HG03025 (cell line): ENCODE measurements around the gene DLG5.

Source experiments
- ATAC-seq: cut with Tn5 transposase; IDR thresholded peaks from one replicate; pipeline ENCODE4 v1.9.1; 2021; ENCODE audit warnings: mild to moderate bottlenecking, moderate library complexity; ENCODE audit not compliant: unreplicated experiment, low FRiP score

The DLG5 gene

DNA sequence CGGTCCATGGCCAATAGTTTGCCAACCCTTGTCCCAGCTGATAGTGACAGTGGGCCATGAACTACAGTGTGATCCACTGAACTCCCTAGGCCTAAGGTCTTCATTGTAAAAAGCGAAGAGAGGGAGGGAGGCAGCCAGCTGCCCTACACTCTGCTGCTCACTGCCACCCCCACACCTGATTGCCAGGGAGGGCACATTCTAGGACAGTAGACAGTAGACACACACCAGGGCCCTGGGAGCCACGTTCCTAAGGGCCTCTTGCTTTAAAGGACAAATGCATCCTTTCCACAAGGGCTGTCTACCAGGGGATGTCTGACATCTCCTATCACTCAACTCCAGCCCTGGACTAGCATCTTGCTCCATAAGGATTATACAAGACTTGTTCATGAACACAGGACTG lies 122.2 kb downstream of the DLG5 start:
- ATAC-seq = no peak

DNA sequence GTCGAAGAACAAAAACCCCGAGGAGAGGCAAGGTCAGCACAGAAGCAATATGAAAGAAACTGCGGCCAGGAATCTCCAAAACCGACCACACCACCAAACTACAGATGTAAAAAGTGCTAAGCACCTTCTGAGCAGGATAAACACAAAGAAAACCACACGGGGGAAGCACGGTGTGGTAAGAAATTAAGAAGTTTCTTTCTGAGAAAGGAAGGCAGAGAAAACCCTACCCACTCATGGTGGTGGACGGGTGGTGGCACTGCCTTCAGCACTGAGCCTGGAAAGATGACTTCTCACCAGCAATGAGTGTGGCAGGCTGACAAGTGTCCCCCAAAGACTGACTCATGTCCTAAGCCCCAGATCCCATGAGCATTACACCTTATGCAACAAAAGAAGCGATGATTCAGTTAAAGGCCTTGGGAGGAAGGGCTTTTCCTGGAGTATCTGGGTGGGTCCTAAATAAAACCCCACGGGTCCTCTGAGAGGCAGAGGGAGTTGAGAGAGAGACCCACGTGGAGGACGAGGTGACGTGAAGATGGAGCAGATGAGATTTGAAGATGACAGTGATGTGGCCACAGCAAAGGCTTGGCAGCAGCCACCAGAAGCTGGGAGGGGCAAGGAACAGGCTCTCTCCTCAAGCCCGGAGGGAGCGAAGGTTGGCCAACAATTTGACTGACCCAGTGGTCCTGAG lies 124.9 kb downstream of the DLG5 start:
- no peak for ATAC-seq

DNA sequence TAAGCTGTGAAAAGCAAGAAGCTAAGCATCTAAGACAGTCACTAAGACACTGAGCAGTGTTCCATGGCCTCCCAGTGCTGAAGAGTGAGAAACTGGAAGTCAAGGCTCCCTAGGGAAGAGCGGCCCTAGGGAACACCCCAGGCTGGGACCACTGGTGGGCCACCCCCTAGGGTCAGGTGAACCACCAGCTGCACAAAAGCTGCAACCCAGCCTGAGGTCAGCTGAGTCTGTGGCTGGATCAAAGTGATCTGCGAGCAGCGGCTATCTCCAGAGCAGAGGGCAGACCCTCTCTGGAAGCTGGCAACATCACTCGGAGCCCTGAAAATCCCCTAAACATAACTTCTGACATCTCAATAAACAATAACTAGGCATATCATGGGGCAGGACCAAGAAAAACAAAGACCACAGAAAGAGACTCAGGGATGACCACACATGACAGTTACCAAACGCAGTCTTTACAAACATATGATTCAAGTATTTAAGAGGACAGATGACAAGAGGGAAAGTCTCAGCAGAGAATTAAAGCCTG lies 125.8 kb downstream of the DLG5 start:
- ATAC-seq = no peak

DNA sequence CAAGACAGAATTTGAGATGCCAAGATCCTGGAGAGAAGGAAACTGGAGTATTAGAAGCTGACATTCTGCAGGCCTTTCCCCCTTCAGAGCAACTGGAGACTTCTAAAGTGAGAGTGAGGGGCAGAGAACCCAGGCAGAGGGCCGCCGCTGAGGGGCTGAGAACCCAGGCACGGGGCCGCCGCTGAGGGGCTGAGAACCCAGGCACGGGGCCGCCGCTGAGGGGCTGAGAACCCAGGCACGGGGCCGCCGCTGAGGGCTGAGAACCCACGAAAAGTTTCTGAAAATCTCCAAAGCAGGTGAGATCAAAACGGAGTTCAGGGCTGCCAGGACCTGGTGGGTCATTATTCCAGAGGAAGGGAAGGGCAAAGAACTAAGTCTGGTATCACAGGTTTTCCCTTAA lies 126.2 kb downstream of the DLG5 start:
- no peak for ATAC-seq

DNA sequence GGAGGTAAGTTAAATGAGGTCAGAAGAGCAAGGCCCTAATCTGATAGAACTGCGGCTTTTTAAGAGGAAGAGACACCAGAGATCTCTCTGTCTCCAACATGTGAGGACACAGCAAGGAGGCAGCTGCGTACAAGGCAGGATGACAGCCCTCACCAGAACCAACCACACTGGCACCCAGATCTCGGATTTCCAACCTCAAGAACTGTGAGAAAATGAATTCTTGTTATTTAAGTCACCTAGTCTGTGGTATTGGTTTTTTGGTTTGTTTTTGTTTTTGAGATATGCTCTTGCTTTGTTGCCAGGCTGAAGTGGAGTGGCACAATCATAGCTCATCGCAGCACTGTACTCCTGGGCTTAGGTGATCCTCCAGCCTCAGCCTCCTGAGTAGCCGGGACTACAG lies 127.2 kb downstream of the DLG5 start:
- no peak for ATAC-seq

DNA sequence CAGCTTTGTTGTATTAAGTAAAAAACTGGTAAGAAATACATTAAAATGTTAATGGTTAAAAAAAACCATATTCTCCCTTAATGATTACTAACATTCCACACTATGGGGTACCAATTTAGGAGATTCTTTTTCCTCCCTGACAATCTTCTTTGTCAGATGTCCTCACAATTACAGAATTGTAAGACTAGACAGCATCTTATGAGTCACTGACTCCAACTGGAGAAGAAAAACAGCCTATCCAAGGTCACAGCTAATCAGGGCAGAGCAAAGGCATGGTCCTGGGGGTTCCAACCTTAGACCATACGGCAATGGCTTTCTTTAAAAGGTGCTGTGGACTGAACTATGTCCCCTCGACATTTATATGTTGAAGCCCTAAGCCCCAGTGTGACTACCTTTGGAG lies 127.6 kb downstream of the DLG5 start:
- ATAC-seq = no peak

DNA sequence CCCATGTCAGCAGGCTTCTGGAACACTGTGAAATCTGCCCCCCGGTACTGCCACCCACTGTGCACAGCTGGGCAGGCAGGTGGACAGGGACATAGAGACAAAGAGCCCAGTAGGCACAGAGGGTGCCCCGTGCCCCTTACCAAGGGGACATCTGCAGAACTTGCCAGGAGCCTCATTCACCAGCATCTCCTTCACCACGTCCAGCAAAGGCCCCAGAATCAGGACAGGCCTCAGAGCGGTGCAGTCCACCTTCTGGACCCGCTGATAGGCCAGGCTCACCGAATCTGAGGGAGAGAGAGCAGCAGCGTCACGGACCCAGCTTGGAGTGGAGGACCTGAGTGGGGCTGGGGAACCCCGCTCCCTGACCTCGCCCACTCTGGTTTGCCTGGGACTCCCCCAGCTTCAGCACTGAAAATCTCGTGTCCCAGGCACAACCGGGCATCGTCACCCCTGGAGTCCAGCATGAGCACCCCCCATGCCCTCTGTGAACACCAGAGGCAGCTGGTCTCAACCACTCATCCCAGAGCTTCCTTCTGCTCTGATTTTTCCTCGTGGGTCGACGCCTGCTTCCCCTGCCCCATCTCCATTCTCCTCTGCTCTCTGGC lies 130.1 kb downstream of the DLG5 start:
- ATAC-seq = no peak

DNA sequence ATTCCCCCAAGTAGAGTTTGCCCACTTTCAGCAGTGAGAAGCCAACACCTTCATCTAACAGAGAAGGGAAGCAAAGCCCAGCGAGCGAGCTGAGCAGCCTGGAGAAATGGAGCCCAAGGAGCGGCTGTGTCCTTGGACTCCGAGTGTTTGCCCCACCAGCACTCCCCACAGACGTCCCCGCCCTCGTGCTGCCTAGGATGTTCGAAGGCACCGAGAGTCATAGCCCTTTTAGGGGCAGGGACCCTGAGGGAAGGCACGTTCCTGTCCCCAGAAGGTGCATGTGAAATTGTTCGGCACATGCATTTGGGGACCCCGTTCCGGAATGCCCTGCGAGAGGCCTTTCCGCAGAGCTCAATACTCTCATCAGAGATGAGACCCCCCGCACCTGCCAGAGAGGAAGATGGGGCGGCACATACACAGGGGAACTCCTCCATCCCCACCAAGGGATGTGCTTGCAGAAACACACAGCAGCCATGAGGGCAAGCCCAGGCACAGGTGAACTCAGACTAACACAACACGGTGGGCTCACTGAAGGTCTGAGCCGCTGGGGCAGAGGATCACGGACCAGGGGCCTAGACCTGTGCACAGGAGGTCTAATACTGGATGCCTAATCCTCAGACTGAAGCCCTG lies 131.0 kb downstream of the DLG5 start:
- no peak for ATAC-seq

DNA sequence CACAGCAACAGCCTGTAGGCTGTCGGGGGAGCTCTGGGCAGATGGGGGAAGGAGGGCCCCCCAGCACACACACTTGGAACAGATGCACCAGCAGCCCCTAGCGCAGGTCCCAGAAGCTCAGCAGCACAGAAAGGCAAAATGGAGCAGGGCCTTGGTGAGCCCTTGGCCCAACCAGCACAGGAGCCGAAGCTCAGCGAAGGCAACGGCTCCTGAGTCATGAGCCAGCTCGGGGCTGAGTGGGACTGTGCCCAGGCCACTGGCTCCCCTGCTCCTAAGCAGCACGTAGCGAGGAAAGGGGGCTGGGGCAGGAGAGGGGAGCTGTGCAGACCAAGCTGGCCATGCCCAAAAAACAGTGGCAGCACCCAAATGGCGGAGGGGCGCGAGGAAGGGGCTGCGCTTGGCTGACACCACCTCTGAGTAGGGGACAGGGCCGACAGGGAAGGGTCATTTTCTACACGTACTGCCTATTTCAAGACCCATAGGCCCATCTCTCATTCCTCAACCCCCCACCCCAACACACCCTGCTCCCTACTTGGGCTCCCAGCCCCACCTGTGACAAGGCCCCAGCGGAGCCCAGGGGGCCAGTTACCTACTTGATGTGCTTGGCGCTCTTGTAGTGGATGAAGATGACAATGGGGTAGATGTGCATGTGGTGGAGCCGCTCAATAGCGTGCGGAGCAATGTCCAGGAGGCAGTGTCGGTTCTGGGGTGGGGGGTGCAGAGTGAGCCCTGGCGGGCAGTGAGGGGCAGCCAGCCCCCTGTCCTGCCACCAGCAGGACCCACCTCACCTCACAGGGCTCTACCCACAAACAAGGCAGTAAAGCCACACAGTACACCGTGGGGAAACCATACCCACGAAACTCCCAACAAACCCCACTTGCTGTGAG lies 132.1 kb downstream of the DLG5 start:
- no peak for ATAC-seq

DNA sequence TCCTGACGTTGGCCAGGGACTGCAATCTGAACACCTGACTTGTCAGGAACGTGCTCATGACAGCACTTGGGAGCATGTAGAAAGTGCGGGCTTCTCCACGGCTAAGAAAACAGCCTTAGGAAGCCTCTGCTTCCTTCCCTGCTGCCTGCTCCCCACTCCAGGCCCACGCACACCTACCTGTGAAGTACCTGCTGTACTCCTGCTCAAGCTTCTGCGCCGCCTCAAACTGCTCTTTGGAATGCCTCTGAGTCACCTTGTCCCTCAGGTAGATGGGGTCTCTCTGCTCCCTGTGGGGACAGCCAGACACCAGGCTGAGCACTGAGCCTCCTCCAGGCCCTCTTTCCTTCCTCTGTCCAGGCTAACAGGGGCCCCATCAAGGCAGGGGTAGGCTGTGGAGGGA lies 132.7 kb downstream of the DLG5 start:
- no peak for ATAC-seq

DNA sequence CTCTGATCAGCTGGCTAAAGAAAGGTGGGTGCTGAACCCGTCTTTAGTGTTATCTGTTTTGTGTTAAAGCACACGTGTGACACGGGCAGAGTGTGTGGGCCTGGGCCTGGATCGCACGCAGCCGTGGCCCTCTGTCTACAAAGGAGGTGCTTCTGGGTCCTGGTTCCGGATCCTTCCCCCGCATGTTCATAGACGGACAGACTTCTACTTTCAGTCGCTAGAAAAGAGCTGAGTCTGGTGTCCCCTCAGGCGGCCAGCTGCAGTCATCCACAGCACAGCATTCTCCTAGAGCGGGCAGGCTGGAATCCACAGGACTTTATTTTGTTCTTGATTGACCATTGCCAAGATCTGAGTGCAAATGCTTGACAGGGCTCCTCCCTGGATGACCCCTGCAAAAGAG lies 134.4 kb downstream of the DLG5 start:
- no peak for ATAC-seq

DNA sequence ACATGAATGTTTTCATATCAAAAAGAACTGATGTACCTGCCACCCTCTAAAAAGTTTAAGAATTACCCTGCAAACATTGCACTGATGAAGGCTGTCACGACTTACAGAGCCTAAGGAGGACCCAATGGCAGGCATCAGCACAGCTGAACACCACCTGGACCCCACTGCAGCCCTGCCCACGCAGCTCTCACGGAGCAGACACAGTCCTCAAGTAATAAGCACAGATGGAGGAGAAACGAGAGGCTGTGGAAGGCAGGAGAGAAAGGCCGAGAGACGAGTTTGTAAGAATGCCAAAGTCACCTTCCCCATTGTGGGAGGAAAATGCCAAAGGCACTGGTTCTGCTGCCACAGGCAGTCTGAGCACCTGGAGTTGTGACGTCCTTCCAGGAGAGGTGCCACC lies 135.0 kb downstream of the DLG5 start:
- ATAC-seq = no peak

DNA sequence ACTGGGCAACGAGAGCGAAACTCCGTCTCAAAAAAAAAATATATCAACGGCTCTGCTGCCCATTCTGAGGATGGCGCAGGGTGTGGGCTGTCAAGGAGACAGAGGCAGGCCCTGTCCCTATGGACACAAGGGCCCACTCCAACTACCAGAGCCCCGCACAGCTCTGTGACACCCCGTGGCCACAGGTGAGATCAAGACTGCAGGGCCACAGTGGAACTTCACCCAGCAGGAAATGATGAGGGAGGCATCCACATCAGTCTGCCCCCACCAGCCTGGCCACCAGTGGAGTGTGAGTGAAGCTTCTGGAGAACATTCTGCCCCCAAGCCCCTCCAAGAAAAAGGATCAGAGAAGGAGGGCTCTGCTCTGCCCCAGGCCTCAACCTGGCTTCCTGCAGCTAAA lies 136.7 kb downstream of the DLG5 start:
- ATAC-seq = no peak

DNA sequence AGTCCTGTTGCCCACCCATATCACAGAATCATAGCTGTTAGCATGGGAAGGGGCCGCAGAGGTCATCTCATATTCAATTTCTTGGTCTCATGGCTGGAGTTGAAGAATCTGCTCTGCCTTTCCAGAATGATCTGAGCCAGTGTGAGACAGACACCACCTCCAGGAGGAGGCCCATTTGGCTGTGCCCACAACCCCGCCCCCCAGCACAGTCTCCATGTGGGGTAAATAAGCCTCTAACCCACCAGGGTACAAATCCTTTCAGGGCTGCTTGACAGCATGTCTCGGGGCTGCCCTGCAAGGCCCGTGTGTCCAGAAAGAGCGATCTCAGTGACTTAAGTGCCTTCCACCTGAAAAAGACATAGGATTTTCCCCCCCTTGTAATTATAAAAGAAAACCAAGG lies 137.5 kb downstream of the DLG5 start:
- ATAC-seq = no peak

DNA sequence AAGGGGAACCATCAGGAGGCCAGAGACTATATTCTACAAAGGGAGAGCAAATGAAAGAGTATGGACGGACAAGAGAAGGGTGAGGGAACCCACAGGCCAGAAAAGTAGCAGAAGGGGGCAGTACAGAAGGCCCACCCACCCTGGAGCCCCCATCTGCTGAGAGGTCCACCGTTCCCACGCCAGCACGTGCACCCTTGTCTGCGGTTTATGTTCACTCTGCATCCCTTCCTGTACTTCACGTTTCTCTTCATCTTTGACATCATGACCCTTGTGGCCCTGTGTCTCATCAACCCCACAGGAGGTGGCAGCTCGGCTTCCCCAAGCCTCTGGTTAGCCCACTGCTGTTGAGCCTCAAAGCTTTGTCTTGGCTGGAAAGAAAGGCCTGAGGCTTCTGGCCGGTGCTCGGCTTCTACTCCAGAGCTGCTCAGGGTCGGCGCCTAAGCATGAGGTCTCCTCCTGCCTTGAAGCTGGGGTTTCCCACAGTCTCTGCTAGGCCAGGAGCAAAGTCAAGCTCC lies 138.0 kb downstream of the DLG5 start:
- no peak for ATAC-seq

DNA sequence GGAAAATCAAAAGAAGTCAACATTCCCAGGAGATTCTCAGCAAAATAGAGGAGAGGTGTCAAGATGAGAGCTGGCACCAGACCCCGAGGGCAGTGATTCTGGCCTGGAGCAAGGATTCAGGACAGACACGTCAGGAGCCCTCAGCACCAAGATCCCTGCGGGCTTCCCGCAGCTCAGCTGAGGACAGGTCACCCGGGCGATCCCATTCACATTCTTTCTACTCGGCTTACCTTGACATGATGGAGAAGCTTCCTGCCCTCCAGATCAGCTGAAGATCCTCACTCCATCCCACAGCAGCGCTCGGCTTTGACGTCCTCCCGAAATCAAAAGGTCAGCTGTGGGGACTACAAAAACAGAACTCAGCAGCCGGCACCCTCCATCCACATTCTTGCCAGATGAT lies 139.1 kb downstream of the DLG5 start:
- ATAC-seq = no peak

DNA sequence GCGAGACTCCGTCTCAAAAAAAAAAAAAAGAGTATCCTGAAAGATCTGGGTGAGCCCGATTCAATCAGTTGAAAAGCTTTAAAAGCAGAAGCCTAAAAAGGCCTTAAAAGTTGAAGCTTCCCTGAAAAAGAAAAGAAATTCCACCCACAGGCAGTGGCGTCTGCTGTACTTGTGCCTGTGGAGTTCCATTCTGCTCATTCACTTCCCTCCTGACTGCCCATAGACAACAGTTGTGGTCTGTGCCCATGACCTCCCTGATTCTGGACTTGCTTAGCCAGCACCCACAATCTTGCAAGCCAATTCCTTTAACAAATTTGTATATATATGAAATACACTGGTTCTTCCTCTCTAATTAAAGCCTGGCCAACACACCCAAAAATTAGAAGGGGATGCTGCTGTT lies 141.7 kb downstream of the DLG5 start:
- ATAC-seq = no peak

DNA sequence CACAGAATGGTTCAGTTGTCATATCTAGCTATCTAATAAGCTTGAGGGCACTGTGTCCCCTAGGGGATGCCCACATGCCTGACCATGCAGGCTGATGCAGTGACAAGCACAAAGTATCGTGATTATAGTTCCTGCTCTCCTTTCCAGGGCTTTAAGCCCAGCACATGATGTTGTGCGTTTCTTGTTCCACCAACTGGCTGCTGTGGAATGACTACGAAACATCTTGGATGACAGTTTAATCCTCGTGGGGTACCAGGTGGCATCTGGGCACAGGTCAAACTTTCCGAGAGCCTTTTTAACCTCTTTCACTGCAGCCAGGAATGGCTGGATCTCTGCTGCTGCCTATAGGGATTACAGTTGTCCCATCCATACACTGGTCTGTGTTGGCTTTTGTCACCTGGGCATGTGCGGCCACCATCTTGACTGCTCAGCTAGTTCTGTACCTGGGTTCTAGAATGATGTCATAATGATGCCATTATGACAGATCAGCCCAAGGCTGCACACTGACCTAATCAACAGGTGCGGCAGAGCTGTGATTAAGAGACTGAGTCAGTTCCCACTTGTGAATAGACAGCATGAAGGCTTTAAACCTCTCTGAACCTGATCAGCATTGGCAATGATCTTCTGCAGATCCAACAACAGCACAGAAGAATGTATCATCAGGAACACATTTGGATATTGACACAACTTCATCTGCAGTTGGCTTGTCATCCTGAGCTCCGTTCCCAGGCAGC lies 144.1 kb downstream of the DLG5 start:
- ATAC-seq = no peak

DNA sequence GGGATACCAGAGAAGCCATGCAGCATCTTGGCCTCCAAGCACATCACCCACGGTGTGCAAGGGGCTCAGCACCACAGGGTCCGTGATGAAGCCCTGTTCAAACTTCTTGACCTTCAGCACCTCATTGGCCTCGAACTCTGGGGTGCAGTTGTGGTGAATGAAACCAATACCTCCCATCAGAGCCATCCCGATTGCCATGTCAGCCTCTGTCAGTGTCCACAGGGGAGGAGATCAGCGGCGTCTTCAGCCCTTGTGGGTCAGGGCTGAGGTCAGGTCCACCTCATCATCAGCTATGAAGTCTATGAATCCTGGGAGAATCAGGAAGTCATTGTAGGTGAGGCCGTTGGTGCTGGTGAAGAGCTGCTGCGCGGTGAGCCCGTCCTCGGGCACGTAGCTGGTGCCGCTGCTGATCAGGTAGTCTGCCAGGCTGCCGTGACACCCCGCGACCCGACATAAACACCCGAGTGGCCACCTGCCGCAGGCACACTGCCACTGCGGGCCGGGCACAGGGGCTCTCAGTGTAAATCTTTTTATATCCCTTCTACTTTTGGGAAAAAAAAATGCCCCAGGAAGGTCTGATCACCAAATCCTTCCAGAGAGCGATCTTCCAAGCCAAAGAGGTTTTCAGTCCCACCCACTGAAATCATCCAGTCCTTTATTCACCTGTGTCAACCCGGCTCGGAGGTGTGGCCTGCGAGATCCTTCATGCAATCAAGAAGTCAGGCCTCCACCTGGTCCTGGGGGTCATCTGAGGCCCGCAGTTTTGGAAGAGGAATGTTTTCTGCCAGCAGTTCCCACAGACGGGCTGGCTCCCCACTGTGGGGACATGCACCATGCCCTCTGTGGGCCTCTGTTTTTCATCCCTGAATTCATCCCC lies 144.9 kb downstream of the DLG5 start:
- no peak for ATAC-seq
